SK-N-SH treated with all-trans-retinoic acid at 6 μM for 48 hours (cell line): ENCODE data around the gene ATL3.

Experiments used
- ATAC-seq: fragments of 200-7000 bp; cut with Tn5 transposase; 3 replicates; pipeline ENCODE4 v1.9.1; 2020; ENCODE audit warnings: mild to moderate bottlenecking, moderate library complexity
- ARNTL ChIP-seq: fragments of 450-650 bp; formaldehyde crosslinking; IDR thresholded peaks from 2 replicates; pipeline ENCODE4 v1.5.0; 2020; ENCODE audit warnings: low read depth, mild to moderate bottlenecking, moderate library complexity, borderline replicate concordance
- BACH2 ChIP-seq: fragments of 250-450 bp; sonication (Bioruptor Pico); IDR thresholded peaks from 2 replicates; pipeline ENCODE4 v1.9.0; 2021; ENCODE audit warnings: mild to moderate bottlenecking, borderline replicate concordance
- CSDC2 ChIP-seq: fragments of 250-450 bp; sonication (Bioruptor Pico); IDR thresholded peaks from 2 replicates; pipeline ENCODE4 v1.5.0; 2020; ENCODE audit warnings: mild to moderate bottlenecking, moderate library complexity
- ESRRG ChIP-seq: fragments of 250-450 bp; sonication (Bioruptor Pico); IDR thresholded peaks from 2 replicates; pipeline ENCODE4 v1.6.1; 2021; ENCODE audit warnings: mild to moderate bottlenecking
- GLIS3 ChIP-seq: fragments of 250-450 bp; sonication (Bioruptor Pico); IDR thresholded peaks from 2 replicates; pipeline ENCODE4 v1.5.0; 2020; ENCODE audit warnings: mild to moderate bottlenecking, moderate library complexity
- OSR1 ChIP-seq: fragments of 250-450 bp; sonication (Bioruptor Pico); IDR thresholded peaks from 2 replicates; pipeline ENCODE4 v1.8.0; 2022; ENCODE audit warnings: moderate library complexity, mild to moderate bottlenecking, inconsistent platforms
- SNAI2 ChIP-seq: fragments of 250-450 bp; sonication (Bioruptor Pico); IDR thresholded peaks from 2 replicates; pipeline ENCODE4 v1.5.0; 2020; ENCODE audit warnings: mild to moderate bottlenecking, moderate library complexity
- TOX ChIP-seq: fragments of 250-450 bp; sonication (Bioruptor Pico); IDR thresholded peaks from 2 replicates; pipeline ENCODE4 v1.8.0; 2021; ENCODE audit warnings: mild to moderate bottlenecking, moderate library complexity, borderline replicate concordance
- ZC3H10 ChIP-seq: fragments of 250-450 bp; sonication (Bioruptor Pico); IDR thresholded peaks from 2 replicates; pipeline ENCODE4 v1.5.1; 2021; ENCODE audit warnings: mild to moderate bottlenecking, moderate library complexity
- ZFP3 ChIP-seq: fragments of 250-450 bp; sonication (Bioruptor Pico); IDR thresholded peaks from 2 replicates; pipeline ENCODE4 v1.5.0; 2020; ENCODE audit warnings: mild to moderate bottlenecking, moderate library complexity
- ZFP30 ChIP-seq: fragments of 450-650 bp; formaldehyde crosslinking; IDR thresholded peaks from 2 replicates; pipeline ENCODE4 v1.5.0; 2022; ENCODE audit warnings: mild to moderate bottlenecking, moderate library complexity
- ZNF565 ChIP-seq: fragments of 450-650 bp; formaldehyde crosslinking; conservative IDR thresholded peaks from 2 replicates; pipeline ENCODE4 v1.5.0; 2020; ENCODE audit warnings: low read depth, mild to moderate bottlenecking, moderate library complexity
- ZNF70 ChIP-seq: fragments of 450-650 bp; formaldehyde crosslinking; IDR thresholded peaks from 2 replicates; pipeline ENCODE4 v1.5.0; 2020; ENCODE audit warnings: mild to moderate bottlenecking, moderate library complexity
- ZNF8 ChIP-seq: fragments of 450-650 bp; formaldehyde crosslinking; IDR thresholded peaks from 2 replicates; pipeline ENCODE4 v1.5.0; 2020; ENCODE audit warnings: mild to moderate bottlenecking, moderate library complexity
- TF ChIP-seq, protein P1 (sequence below): fragments of 250-450 bp; sonication (Bioruptor Pico); IDR thresholded peaks from 2 replicates; pipeline ENCODE4 v1.5.0; 2020; ENCODE audit warnings: mild to moderate bottlenecking, moderate library complexity
- TF ChIP-seq, protein P2 (sequence below): fragments of 250-450 bp; sonication (Bioruptor Pico); IDR thresholded peaks from 2 replicates; pipeline ENCODE4 v1.8.0; 2020; ENCODE audit warnings: mild to moderate bottlenecking, moderate library complexity, borderline replicate concordance

Gene ATL3, protein sequence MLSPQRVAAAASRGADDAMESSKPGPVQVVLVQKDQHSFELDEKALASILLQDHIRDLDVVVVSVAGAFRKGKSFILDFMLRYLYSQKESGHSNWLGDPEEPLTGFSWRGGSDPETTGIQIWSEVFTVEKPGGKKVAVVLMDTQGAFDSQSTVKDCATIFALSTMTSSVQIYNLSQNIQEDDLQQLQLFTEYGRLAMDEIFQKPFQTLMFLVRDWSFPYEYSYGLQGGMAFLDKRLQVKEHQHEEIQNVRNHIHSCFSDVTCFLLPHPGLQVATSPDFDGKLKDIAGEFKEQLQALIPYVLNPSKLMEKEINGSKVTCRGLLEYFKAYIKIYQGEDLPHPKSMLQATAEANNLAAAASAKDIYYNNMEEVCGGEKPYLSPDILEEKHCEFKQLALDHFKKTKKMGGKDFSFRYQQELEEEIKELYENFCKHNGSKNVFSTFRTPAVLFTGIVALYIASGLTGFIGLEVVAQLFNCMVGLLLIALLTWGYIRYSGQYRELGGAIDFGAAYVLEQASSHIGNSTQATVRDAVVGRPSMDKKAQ

DNA sequence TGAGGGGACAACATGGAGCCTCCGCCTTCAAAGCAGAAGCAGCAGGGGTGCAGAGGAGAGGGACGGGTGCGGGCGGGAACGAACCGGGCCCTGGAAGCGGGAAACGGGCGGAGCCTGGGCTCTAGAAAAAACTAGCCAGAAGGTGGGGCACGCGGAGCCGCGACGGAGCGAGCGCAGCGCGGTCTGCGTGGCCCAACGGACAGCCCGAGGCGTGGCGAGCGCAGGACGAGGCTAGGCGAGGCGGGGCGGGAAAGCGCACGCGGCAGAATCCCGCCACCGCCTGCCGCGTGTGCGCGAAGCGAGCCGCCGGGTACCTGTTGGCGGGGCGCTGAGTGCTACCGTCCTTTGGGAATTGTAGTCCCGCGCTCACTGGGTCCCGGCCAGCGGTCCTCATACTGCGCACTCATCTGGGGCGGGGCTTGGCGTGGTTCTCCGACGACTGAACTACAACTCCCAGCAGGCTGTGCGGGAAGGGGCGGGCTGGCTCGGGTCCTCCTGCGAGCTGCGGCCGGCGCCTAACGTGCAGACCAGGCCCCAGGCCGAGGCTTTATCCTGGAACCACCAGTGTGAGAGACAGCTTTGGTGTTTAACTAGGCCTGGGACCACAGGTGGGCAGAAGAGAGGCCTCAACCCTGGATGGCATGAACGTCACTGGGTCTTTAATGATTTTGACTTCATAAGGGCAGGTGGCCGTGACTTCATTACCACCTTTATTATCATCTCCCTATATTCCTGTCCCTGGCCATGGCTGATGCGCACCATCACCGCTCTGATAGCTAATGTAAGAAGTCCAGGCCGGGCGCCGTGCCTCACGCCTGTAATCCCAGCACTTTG, at the start of gene ATL3:
Gene ATL3, minus strand, starts transcription at position 55 of the 834 bp plus-strand sequence. Its CDS starts 41 bp downstream, at position 14.
- ATAC-seq, result peak; percentile 86
- TF ChIP-seq, protein P1, sequence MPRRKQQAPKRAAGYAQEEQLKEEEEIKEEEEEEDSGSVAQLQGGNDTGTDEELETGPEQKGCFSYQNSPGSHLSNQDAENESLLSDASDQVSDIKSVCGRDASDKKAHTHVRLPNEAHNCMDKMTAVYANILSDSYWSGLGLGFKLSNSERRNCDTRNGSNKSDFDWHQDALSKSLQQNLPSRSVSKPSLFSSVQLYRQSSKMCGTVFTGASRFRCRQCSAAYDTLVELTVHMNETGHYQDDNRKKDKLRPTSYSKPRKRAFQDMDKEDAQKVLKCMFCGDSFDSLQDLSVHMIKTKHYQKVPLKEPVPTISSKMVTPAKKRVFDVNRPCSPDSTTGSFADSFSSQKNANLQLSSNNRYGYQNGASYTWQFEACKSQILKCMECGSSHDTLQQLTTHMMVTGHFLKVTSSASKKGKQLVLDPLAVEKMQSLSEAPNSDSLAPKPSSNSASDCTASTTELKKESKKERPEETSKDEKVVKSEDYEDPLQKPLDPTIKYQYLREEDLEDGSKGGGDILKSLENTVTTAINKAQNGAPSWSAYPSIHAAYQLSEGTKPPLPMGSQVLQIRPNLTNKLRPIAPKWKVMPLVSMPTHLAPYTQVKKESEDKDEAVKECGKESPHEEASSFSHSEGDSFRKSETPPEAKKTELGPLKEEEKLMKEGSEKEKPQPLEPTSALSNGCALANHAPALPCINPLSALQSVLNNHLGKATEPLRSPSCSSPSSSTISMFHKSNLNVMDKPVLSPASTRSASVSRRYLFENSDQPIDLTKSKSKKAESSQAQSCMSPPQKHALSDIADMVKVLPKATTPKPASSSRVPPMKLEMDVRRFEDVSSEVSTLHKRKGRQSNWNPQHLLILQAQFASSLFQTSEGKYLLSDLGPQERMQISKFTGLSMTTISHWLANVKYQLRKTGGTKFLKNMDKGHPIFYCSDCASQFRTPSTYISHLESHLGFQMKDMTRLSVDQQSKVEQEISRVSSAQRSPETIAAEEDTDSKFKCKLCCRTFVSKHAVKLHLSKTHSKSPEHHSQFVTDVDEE (CRISPR knock-in tag), result peak; percentile 51; the same call in 1 of the 2 replicates
- TF ChIP-seq ESRRG (CRISPR knock-in tag) (0 out of 2 replicates have a peak, but pooled peaks have one; percentile 28), GLIS3 (CRISPR knock-in tag) (no peak), ZNF70 (CRISPR knock-in tag) (no peak), ZFP3 (CRISPR knock-in tag) (peak; percentile 77), CSDC2 (peak; percentile 72; the same call in 1 of the 2 replicates), ZNF565 (CRISPR knock-in tag) (no peak)

DNA sequence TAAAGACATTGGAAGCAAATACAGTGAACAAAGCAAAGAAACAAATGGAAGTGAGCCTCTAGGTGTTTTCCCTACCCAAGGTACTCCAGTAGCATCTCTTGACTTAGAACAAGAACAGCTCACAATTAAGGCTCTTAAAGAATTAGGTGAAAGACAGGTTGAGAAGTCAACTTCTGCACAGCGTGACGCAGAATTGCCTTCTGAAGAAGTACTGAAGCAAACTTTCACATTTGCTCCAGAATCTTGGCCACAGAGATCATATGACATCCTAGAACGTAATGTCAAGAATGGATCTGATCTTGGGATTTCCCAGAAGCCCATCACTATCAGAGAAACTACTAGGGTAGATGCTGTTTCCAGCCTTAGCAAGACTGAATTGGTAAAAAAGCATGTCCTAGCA, 49.4 kb upstream of the ATL3 start:
- ATAC-seq, result no peak
- no peak for TF ChIP-seq ZFP3 (CRISPR knock-in tag)
- TF ChIP-seq ARNTL (CRISPR knock-in tag), result no peak
- no peak for TF ChIP-seq GLIS3 (CRISPR knock-in tag)
- TF ChIP-seq SNAI2 (CRISPR knock-in tag), result no peak
- no peak for TF ChIP-seq ZNF8
- TF ChIP-seq ZNF70 (CRISPR knock-in tag), result no peak
- TF ChIP-seq BACH2 (CRISPR knock-in tag), result no peak
- no peak for TF ChIP-seq ZFP30 (CRISPR knock-in tag)
- no peak for TF ChIP-seq TOX
- TF ChIP-seq, protein P2, sequence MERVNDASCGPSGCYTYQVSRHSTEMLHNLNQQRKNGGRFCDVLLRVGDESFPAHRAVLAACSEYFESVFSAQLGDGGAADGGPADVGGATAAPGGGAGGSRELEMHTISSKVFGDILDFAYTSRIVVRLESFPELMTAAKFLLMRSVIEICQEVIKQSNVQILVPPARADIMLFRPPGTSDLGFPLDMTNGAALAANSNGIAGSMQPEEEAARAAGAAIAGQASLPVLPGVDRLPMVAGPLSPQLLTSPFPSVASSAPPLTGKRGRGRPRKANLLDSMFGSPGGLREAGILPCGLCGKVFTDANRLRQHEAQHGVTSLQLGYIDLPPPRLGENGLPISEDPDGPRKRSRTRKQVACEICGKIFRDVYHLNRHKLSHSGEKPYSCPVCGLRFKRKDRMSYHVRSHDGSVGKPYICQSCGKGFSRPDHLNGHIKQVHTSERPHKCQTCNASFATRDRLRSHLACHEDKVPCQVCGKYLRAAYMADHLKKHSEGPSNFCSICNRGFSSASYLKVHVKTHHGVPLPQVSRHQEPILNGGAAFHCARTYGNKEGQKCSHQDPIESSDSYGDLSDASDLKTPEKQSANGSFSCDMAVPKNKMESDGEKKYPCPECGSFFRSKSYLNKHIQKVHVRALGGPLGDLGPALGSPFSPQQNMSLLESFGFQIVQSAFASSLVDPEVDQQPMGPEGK (CRISPR knock-in tag), result no peak
- TF ChIP-seq ZNF565 (CRISPR knock-in tag), result no peak
- TF ChIP-seq, all 23 proteins: peak for 0

DNA sequence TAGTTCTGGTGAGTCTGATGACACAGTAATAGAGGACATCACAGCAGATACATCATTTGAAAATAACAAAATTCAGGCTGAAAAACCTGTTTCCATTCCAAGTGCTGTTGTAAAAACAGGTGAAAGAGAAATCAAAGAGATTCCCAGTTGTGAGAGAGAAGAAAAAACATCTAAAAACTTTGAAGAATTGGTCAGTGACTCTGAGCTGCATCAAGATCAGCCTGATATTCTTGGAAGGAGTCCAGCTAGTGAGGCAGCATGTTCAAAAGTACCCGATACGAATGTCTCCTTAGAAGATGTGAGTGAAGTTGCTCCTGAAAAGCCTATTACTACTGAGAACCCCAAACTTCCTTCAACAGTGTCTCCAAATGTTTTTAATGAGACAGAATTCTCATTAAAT, 48.8 kb upstream of the ATL3 start:
- ATAC-seq, result no peak
- TF ChIP-seq GLIS3 (CRISPR knock-in tag), result no peak
- TF ChIP-seq ZC3H10, result no peak

DNA sequence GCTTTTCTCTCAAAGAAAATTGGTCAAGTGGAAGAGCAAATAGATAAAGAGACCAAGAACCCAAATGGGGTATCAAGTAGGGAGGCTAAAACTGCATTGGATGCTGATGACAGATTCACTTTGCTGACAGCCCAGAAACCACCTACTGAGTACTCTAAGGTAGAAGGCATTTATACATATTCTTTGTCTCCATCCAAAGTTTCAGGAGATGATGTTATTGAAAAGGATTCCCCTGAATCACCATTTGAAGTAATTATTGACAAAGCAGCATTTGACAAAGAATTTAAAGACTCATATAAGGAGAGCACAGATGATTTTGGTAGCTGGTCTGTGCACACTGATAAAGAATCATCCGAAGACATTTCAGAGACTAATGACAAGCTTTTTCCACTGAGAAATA, 47.8 kb upstream of the ATL3 start:
- TF ChIP-seq GLIS3 (CRISPR knock-in tag) (no peak), BACH2 (CRISPR knock-in tag) (no peak), ZNF565 (CRISPR knock-in tag) (no peak), OSR1 (CRISPR knock-in tag) (no peak)
- TF ChIP-seq, protein P1 (CRISPR knock-in tag), result no peak
- TF ChIP-seq, protein P2 (CRISPR knock-in tag), result no peak
- TF ChIP-seq, all 23 proteins: peak for 0
- ATAC-seq, result no peak
